ENCODE results near the gene CDH23.

Gene CDH23

GRCh38 chr10:71429304-71429703, 32.6 kb downstream of the CDH23 start:
- peaks cover 18% of the 10 kb centered on the region for H3K4me1 Mint-ChIP-seq
- no peak for TF ChIP-seq CTCF (IDR thresholded peaks at IDR 0.05)
- H3K27me3 Mint-ChIP-seq (ENCODE audit: low read depth, poor library complexity), result peaks cover 17% of the 10 kb centered on the region
- H3K27ac Mint-ChIP-seq, result no peak overlapping the region
- H3K4me3 Mint-ChIP-seq, result no peak overlapping the region
- H3K36me3 Mint-ChIP-seq (ENCODE audit: low read depth), result no peaks in the 10 kb centered on the region
- no peak for DNase-seq
- H3K9me3 Mint-ChIP-seq, result no peaks in the 10 kb centered on the region

GRCh38 chr10:71429929-71430328, 33.2 kb downstream of the CDH23 start:
- Mint-ChIP-seq H3K36me3 (ENCODE audit: low read depth) (no peaks in the 10 kb centered on the region), H3K27ac (no peak overlapping the region), H3K4me1 (peaks cover 18% of the 10 kb centered on the region), H3K4me3 (no peak overlapping the region), H3K27me3 (ENCODE audit: low read depth, poor library complexity) (peaks cover 14% of the 10 kb centered on the region), H3K9me3 (no peaks in the 10 kb centered on the region)
- TF ChIP-seq CTCF (IDR thresholded peaks at IDR 0.05), result peak; percentile 26
- no peak for DNase-seq

GRCh38 chr10:71431239-71432100, 34.8 kb downstream of the CDH23 start:
- H3K27ac Mint-ChIP-seq, result no peak overlapping the region
- H3K27me3 Mint-ChIP-seq (ENCODE audit: low read depth, poor library complexity), result peaks cover 7% of the 10 kb centered on the region
- no peaks in the 10 kb centered on the region for H3K36me3 Mint-ChIP-seq (ENCODE audit: low read depth)
- H3K9me3 Mint-ChIP-seq, result no peaks in the 10 kb centered on the region
- DNase-seq, result no peak
- no peak for TF ChIP-seq CTCF (IDR thresholded peaks at IDR 0.05)
- no peak overlapping the region for H3K4me3 Mint-ChIP-seq
- H3K4me1 Mint-ChIP-seq, result peaks cover 15% of the 10 kb centered on the region

GRCh38 chr10:71432101-71432905, 35.6 kb downstream of the CDH23 start:
- no peak for DNase-seq
- Mint-ChIP-seq H3K27ac (no peak overlapping the region), H3K4me1 (peaks cover 15% of the 10 kb centered on the region), H3K9me3 (no peaks in the 10 kb centered on the region), H3K4me3 (no peak overlapping the region), H3K36me3 (ENCODE audit: low read depth) (no peaks in the 10 kb centered on the region), H3K27me3 (ENCODE audit: low read depth, poor library complexity) (peaks cover 6% of the 10 kb centered on the region)
- TF ChIP-seq CTCF (IDR thresholded peaks at IDR 0.05), result no peak

- H3K36me3 Mint-ChIP-seq (ENCODE audit: low read depth), result no peaks in the 10 kb centered on the region
- TF ChIP-seq CTCF (IDR thresholded peaks at IDR 0.05), result no peak
- peaks cover 15% of the 10 kb centered on the region for H3K4me1 Mint-ChIP-seq
- H3K4me3 Mint-ChIP-seq, result no peak overlapping the region
- peaks cover 9% of the 10 kb centered on the region for H3K27me3 Mint-ChIP-seq (ENCODE audit: low read depth, poor library complexity)
- no peak overlapping the region for H3K27ac Mint-ChIP-seq
- no peak for DNase-seq
- H3K9me3 Mint-ChIP-seq, result no peaks in the 10 kb centered on the region
Observed at GRCh38 chr10:71432956-71433767, 36.4 kb downstream of the CDH23 start.
